IMR-90 (cell line): ENCODE results near the gene LHFPL6. TPM values are rescaled to one million over a fixed set of nuclear protein-coding genes. Genes with fewer than 3 reads are reported as not detected.

Source experiments
- ATAC-seq: fragments of 200-7000 bp; cut with Tn5 transposase; 2 replicates; pipeline ENCODE4 v1.9.1; 2020; ENCODE audit warnings: low read depth, mild to moderate bottlenecking, moderate library complexity
- BruUV-seq: library from RNA; stranded (reverse); fragments of 400-500 nt; replicated peaks from 2 replicates; lab custom pipeline; 2021; lab: Mats Ljungman, UMichigan
- CTCF ChIA-PET: fragments of 300-600 bp; formaldehyde crosslinking; extraction: SDS; loops from one replicate; lab custom pipeline; 2021; ENCODE audit warnings: antibody characterized with exemption; lab: Yijun Ruan, JAX
- POLR2A ChIA-PET: fragments of 300-600 bp; sonication (Branson Sonifier 250); formaldehyde crosslinking; loops from one replicate; lab custom pipeline; 2022; ENCODE audit warnings: antibody characterized with exemption; ENCODE audit not compliant: unreplicated experiment; lab: Charles Lee
- DNase-seq: peaks from one replicate; pipeline ENCODE4 v3.0.0; 2013
- H2AFZ ChIP-seq: replicated peaks from 2 replicates; pipeline ENCODE3; 2013; ENCODE audit warnings: low read length, mild to moderate bottlenecking; ENCODE audit not compliant: poor library complexity
- H2AK5ac ChIP-seq: 2 replicates; pipeline ENCODE4 v1.6.1; 2013; ENCODE audit warnings: low read depth, low read length, inconsistent platforms
- H2AK9ac ChIP-seq: replicated peaks from 2 replicates; pipeline ENCODE3; 2013; ENCODE audit warnings: mild to moderate bottlenecking, low read depth, low read length, moderate library complexity; ENCODE audit not compliant: poor library complexity
- H2BK120ac ChIP-seq: 2 replicates; pipeline ENCODE4 v1.6.1; 2013; ENCODE audit warnings: low read depth, low read length, inconsistent platforms
- H2BK15ac ChIP-seq: 3 replicates; pipeline ENCODE4 v1.6.1; 2013; ENCODE audit warnings: low read depth, low read length, inconsistent platforms
- H2BK20ac ChIP-seq: 2 replicates; pipeline ENCODE4 v1.6.1; 2013; ENCODE audit warnings: low read depth, mild to moderate bottlenecking, inconsistent platforms, low read length, moderate library complexity
- H2BK5ac ChIP-seq: 2 replicates; pipeline ENCODE4 v1.6.1; 2013; ENCODE audit warnings: mild to moderate bottlenecking, low read depth, low read length, inconsistent platforms; ENCODE audit not compliant: poor library complexity, severe bottlenecking
- H3K14ac ChIP-seq: replicated peaks from 2 replicates; pipeline ENCODE4 v1.6.1; 2013; ENCODE audit warnings: low read depth, low read length, inconsistent platforms
- H3K18ac ChIP-seq: 2 replicates; pipeline ENCODE4 v1.6.1; 2013; ENCODE audit warnings: low read depth, low read length, control low read depth
- H3K23ac ChIP-seq: 2 replicates; pipeline ENCODE4 v1.6.1; 2013; ENCODE audit warnings: low read depth, low read length, inconsistent platforms
- H3K27ac ChIP-seq: 2 replicates; pipeline ENCODE4 v1.5.1; 2013; ENCODE audit warnings: mild to moderate bottlenecking, control low read depth, low read length; ENCODE audit not compliant: insufficient read depth
- H3K27me3 ChIP-seq: 2 replicates; pipeline ENCODE4 v1.6.1; 2013; ENCODE audit warnings: low read length; ENCODE audit not compliant: control insufficient read depth, insufficient read depth
- H3K36me3 ChIP-seq: 2 replicates; pipeline ENCODE4 v1.6.1; 2013; ENCODE audit warnings: low read length, mixed read lengths; ENCODE audit not compliant: control insufficient read depth, insufficient read depth
- H3K4ac ChIP-seq: 2 replicates; pipeline ENCODE4 v1.6.1; 2013; ENCODE audit warnings: low read depth, low read length, inconsistent platforms
- H3K4me1 ChIP-seq: 2 replicates; pipeline ENCODE4 v1.6.1; 2013; ENCODE audit warnings: low read length, mixed read lengths; ENCODE audit not compliant: control insufficient read depth, insufficient read depth
- H3K4me2 ChIP-seq: 2 replicates; pipeline ENCODE4 v1.6.1; 2013; ENCODE audit warnings: low read depth, mild to moderate bottlenecking, control low read depth, low read length, moderate library complexity
- H3K4me3 ChIP-seq: 2 replicates; pipeline ENCODE4 v1.5.1; 2013; ENCODE audit warnings: low read depth, mild to moderate bottlenecking, control low read depth, low read length, moderate library complexity; ENCODE audit not compliant: insufficient read depth
- H3K56ac ChIP-seq: 2 replicates; pipeline ENCODE4 v1.6.1; 2013; ENCODE audit warnings: low read length, inconsistent platforms; ENCODE audit not compliant: insufficient read depth; ENCODE audit errors: extremely low read depth
- H3K79me1 ChIP-seq, 2 experiments: 2 replicates each; pipeline ENCODE4 v1.6.1; 2013; ENCODE audit warnings: low read length in 2 of 2, inconsistent platforms in 1 of 2, low read depth in 1 of 2
- H3K9ac ChIP-seq: 2 replicates; pipeline ENCODE4 v1.6.1; 2013; ENCODE audit warnings: low read depth, low read length, control low read depth
- H3K9me1 ChIP-seq: 2 replicates; pipeline ENCODE4 v1.6.1; 2013; ENCODE audit warnings: low read length, inconsistent platforms; ENCODE audit not compliant: insufficient read depth
- H3K9me3 ChIP-seq: 2 replicates; pipeline ENCODE4 v1.6.1; 2013; ENCODE audit warnings: low read length; ENCODE audit not compliant: control insufficient read depth, insufficient read depth
- H4K20me1 ChIP-seq: 2 replicates; pipeline ENCODE4 v1.6.1; 2013; ENCODE audit warnings: low read length, inconsistent platforms; ENCODE audit not compliant: insufficient read depth
- H4K5ac ChIP-seq: 2 replicates; pipeline ENCODE4 v1.6.1; 2013; ENCODE audit warnings: mild to moderate bottlenecking, low read depth, low read length, control low read depth
- H4K8ac ChIP-seq, 2 experiments: 2 replicates each; pipeline ENCODE4 v1.6.1; 2013; ENCODE audit warnings: low read depth in 2 of 2, low read length in 2 of 2, control low read depth in 1 of 2, inconsistent platforms in 1 of 2
- H4K91ac ChIP-seq: 2 replicates; pipeline ENCODE4 v1.6.1; 2013; ENCODE audit warnings: low read depth, low read length, inconsistent platforms; ENCODE audit not compliant: insufficient read depth
- CEBPB ChIP-seq: IDR thresholded peaks from 2 replicates; pipeline ENCODE4 v1.6.1; 2012; ENCODE audit warnings: low read depth, low read length, improper control_type of control experiment
- WGBS, 2 experiments: methylation state at CpG; one replicate each; pipeline versions ENCODE4 v1.1.5 to v1.1.7; 2013; ENCODE audit warnings: missing lambda C conversion rate in 2 of 2; ENCODE audit not compliant: insufficient read length in 1 of 2; ENCODE audit errors: extremely low coverage in 2 of 2; 5-methylcytosine and 5-hydroxymethylcytosine counted together
- dilution Hi-C: fragments of 300-500 bp; cut with HindIII; formaldehyde crosslinking; loops from one replicate; pipeline ENCODE4 v1.14.3; 2018; ENCODE audit warnings: low sequenced_read_pairs; ENCODE audit not compliant: unreplicated experiment
- in situ Hi-C: fragments of 300-500 bp; cut with MboI; formaldehyde crosslinking; loops from 3 replicates; pipeline ENCODE4 v1.14.3; 2019; ENCODE audit warnings: low sequenced_read_pairs, inconsistent platforms, mixed read lengths
- intact Hi-C: fragments of 100-400 bp; cut with micrococcal nuclease; formaldehyde crosslinking; loops from 2 replicates; pipeline ENCODE4 v1.10.0; 2022
- polyA plus RNA-seq, 3 experiments: library from polyadenylated mRNA; depleted of rRNA; stranded (reverse); fragments of >200 nt; gene quantifications; 2 replicates each; pipeline ENCODE4 v1.2.3, GENCODE V29; 2012; ENCODE audit warnings: low replicate concordance in 1 of 3
- total RNA-seq: library from RNA; depleted of rRNA; stranded (reverse); fragments of >200 nt; gene quantifications from 2 replicates; pipeline ENCODE4 v1.2.3, GENCODE V29; 2012
- TF ChIP-seq, protein P1 (sequence below): fragments of 150-350 bp; IDR thresholded peaks from 2 replicates; pipeline ENCODE4 v1.6.1; 2017; ENCODE audit warnings: mild to moderate bottlenecking, antibody characterized with exemption, low read length, low read depth

LHFPL6 gene
- total and polyA plus RNA-seq, 2 of the 4 experiments (the other 2 are of a cell fraction) = 24.7 to 36.1 TPM

DNA sequence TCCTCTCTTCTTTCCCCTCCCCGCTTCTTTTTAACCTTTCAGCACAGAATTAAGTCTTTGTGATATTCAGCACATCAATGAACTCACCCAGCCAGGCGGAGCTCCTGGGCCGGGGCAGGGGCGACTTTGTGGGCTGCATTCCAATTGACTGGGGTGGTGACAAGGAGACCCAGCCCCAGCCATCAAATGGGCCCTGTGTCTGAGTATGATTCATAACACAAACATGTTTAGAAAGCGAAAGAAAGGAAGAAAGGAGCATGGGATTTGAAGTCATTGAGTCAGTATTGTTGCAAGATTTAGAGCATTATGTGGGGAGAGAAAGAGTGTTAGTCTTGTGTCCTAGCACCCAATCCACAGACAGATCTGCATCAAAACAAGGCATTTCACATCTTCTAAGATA is 185.3 kb downstream of the LHFPL6 start:
- no peak overlapping the region for H3K56ac ChIP-seq
- H3K4me3 ChIP-seq = peak overlapping the region; percentile 10; the same call in 1 of the 2 replicates
- no peaks in the 10 kb centered on the region for H3K27me3 ChIP-seq
- DNase-seq (peak; percentile 72), ATAC-seq (peak; percentile 78)
- peak overlapping the region; percentile 20; the same call in 1 of the 2 replicates for H2BK120ac ChIP-seq
- H4K20me1 ChIP-seq = no peaks in the 10 kb centered on the region
- intact Hi-C loops = loop anchor here (10.0 kb wide), 1 partner anchor 383 kb away; the partner anchor contains the start of genes NHLRC3 and PROSER1
- no peak overlapping the region for H3K27ac ChIP-seq
- H3K23ac ChIP-seq = peak overlapping the region; percentile 18; the same call in 1 of the 2 replicates
- H2BK5ac ChIP-seq = no peak overlapping the region
- no peaks in the 10 kb centered on the region for H3K9me1 ChIP-seq
- in situ Hi-C loops = loop anchor here (10.0 kb wide), 1 partner anchor 187 kb away; the partner anchor contains the start of gene LHFPL6
- dilution Hi-C loops = no loop called here
- H3K14ac ChIP-seq = 0 out of 2 replicates have a peak overlapping the region, but pooled peaks have one; percentile 33
- TF ChIP-seq, protein P1, sequence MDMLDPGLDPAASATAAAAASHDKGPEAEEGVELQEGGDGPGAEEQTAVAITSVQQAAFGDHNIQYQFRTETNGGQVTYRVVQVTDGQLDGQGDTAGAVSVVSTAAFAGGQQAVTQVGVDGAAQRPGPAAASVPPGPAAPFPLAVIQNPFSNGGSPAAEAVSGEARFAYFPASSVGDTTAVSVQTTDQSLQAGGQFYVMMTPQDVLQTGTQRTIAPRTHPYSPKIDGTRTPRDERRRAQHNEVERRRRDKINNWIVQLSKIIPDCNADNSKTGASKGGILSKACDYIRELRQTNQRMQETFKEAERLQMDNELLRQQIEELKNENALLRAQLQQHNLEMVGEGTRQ = no peak
- TF ChIP-seq CEBPB = peak; percentile 56; the same call in 1 of the 2 replicates
- no TSS peak for BruUV-seq
- H3K79me1 ChIP-seq = peaks cover 0 to 6% of the 10 kb centered on the region in 2 experiments; a peak in 1 of 4 replicates
- H3K4me2 ChIP-seq = peak overlapping the region; percentile 50
- H4K91ac ChIP-seq = no peak overlapping the region
- H4K8ac ChIP-seq = peak overlapping the region in 1 of 2 experiments; percentile 68; a peak in 2 of 4 replicates
- peak overlapping the region; percentile 64 for H2AFZ ChIP-seq
- no peak overlapping the region for H3K18ac ChIP-seq
- H2BK20ac ChIP-seq = no peak overlapping the region
- H2AK9ac ChIP-seq = no peak overlapping the region
- POLR2A ChIA-PET = no interaction called here
- H3K4ac ChIP-seq = no peak overlapping the region
- no peak overlapping the region for H3K9ac ChIP-seq
- no peak overlapping the region for H4K5ac ChIP-seq
- CTCF ChIA-PET = interaction anchor here (1.1 kb wide), 1 partner anchor 147 kb away, joined by 5 read pairs; no protein-coding TSS in a partner anchor
- no peaks in the 10 kb centered on the region for H3K9me3 ChIP-seq
- no peak overlapping the region for H2BK15ac ChIP-seq
- no peak overlapping the region for H2AK5ac ChIP-seq
- WGBS, 2 experiments = no CpG with 5 or more reads among the region's 5 CpGs
- no peaks in the 10 kb centered on the region; the same call in 1 of the 2 replicates for H3K4me1 ChIP-seq
- no peaks in the 10 kb centered on the region for H3K36me3 ChIP-seq
